Tibial artery (tissue), 4 donors: ENCODE results near the gene GALNTL6.

ENCODE experiments used
- DNase-seq, 2 donors: peaks; one replicate each; pipeline ENCODE4 v3.0.0-alpha.2; 2019
- H3K27ac ChIP-seq, 2 donors: fragments of 200-600 bp; sonication (generic) in 1 of 2; 1 replicate in 1 of 2; 2 replicates in 1 of 2; pipeline ENCODE4 v1.5.1; 2018 to 2019; ENCODE audit warnings: mild to moderate bottlenecking in 1 of 2
- H3K27me3 ChIP-seq, 2 donors: fragments of 200-600 bp; sonication (generic) in 1 of 2; one replicate each; pipeline versions ENCODE4 v1.5.1 to v1.6.0; 2016 to 2019
- H3K36me3 ChIP-seq, 3 donors: fragments of 200-600 bp; sonication (generic) in 2 of 3; one replicate each; pipeline ENCODE4 v1.5.1; 2016 to 2019; ENCODE audit warnings: mild to moderate bottlenecking in 2 of 3
- H3K4me1 ChIP-seq, 4 donors: fragments of 200-600 bp; sonication (generic) in 2 of 4; 1 replicate in 3 of 4; 2 replicates in 1 of 4; pipeline ENCODE4 v1.5.1; 2016 to 2019
- H3K4me3 ChIP-seq, 2 donors: fragments of 200-600 bp; sonication (generic) in 1 of 2; 1 replicate in 1 of 2; 2 replicates in 1 of 2; pipeline ENCODE4 v1.5.1; 2018 to 2019; ENCODE audit warnings: mild to moderate bottlenecking in 2 of 2
- H3K9me3 ChIP-seq, 3 donors: fragments of 200-600 bp; sonication (generic) in 1 of 3; one replicate each; pipeline ENCODE4 v1.5.1; 2016 to 2019
- intact Hi-C: fragments of 100-400 bp; cut with DNase I; formaldehyde crosslinking; loops from one replicate; pipeline ENCODE4 v1.15.0; 2023; ENCODE audit warnings: low total_unique reads
- TF ChIP-seq, protein P1 (sequence below), 2 experiments: fragments of 200-600 bp in 1 of 2; fragments of 450-650 bp in 1 of 2; IDR thresholded peaks; one replicate each; pipeline ENCODE4 v1.5.1; 2017 to 2019; ENCODE audit warnings: antibody characterized with exemption in 2 of 2, mild to moderate bottlenecking in 1 of 2, moderate library complexity in 1 of 2

Gene GALNTL6

DNA sequence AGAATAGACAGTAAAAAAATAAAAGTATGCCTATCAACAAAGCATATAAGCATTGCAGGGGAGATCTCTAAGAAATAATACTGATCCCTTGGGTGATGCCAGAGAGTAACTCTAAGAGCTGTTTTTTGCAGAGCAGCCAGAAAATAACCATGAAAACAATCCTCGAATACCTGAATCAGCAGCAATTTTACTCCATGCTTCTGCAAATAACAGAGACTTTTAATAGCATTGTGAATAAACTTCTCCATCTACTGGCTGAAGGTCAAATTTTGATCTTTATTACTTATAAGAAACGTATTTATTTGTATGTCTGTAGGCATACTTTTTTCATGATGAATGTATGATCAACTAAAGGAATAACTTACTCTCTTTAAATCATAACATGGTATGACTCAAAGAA lies 334.5 kb downstream of the GALNTL6 start:
- DNase-seq = no peak
- no peaks in the 10 kb centered on the region for H3K27me3 ChIP-seq
- no peaks in the 10 kb centered on the region for H3K9me3 ChIP-seq
- H3K27ac ChIP-seq = no peak overlapping the region
- TF ChIP-seq, protein P1, sequence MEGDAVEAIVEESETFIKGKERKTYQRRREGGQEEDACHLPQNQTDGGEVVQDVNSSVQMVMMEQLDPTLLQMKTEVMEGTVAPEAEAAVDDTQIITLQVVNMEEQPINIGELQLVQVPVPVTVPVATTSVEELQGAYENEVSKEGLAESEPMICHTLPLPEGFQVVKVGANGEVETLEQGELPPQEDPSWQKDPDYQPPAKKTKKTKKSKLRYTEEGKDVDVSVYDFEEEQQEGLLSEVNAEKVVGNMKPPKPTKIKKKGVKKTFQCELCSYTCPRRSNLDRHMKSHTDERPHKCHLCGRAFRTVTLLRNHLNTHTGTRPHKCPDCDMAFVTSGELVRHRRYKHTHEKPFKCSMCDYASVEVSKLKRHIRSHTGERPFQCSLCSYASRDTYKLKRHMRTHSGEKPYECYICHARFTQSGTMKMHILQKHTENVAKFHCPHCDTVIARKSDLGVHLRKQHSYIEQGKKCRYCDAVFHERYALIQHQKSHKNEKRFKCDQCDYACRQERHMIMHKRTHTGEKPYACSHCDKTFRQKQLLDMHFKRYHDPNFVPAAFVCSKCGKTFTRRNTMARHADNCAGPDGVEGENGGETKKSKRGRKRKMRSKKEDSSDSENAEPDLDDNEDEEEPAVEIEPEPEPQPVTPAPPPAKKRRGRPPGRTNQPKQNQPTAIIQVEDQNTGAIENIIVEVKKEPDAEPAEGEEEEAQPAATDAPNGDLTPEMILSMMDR (IDR thresholded peaks at IDR 0.05) = no peak
- H3K36me3 ChIP-seq = no peaks in the 10 kb centered on the region
- no peaks in the 10 kb centered on the region for H3K4me1 ChIP-seq
- no peak overlapping the region for H3K4me3 ChIP-seq
- intact Hi-C loops = no loop called here

DNA sequence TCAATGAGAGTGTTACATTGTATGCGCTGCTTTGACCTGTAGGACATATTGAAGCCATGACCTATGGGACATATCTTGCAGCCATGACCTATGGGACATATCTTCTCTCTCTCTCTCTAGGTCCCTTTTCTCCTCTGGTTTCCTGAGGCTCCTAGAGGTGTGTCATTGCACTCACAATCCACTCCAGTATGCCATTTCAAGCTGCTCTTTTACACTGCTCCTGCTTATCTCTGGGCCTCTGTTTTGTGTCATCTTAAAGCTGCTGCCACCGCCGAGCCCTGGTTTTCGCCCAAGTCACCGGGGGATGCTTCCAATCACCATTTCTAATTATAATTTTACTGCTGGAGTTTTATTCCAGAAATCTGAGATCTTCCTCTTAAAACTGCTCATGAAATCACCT lies 336.1 kb downstream of the GALNTL6 start:
- intact Hi-C loops = no loop called here
- Histone ChIP-seq H3K27me3 (no peaks in the 10 kb centered on the region), H3K27ac (no peak overlapping the region), H3K9me3 (no peaks in the 10 kb centered on the region), H3K4me1 (no peaks in the 10 kb centered on the region), H3K4me3 (no peak overlapping the region), H3K36me3 (no peaks in the 10 kb centered on the region)
- DNase-seq = no peak
- TF ChIP-seq, protein P1 (IDR thresholded peaks at IDR 0.05) = no peak

DNA sequence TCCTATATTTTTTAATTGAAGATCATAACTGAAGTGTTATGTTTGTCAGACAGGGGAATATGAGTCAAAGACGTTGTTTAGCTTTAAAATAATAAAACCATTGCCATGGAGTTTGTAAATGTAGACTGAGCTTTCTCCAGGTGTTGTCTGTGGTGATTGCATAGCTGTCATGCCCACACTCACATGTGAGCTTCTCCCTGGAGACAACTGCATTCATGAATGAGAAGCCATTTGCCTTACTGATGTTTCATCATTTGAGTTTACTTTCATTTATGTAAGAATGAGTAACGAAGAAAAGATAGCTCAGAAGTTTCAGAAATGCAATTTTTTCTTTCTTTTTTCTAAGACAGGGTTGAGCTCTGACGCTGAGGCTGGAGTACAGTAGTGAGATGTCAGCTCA lies 339.1 kb downstream of the GALNTL6 start:
- TF ChIP-seq, protein P1 (IDR thresholded peaks at IDR 0.05) = no peak
- Histone ChIP-seq H3K4me1 (no peaks in the 10 kb centered on the region), H3K4me3 (no peak overlapping the region), H3K27me3 (no peaks in the 10 kb centered on the region), H3K27ac (no peak overlapping the region), H3K9me3 (no peaks in the 10 kb centered on the region), H3K36me3 (no peaks in the 10 kb centered on the region)
- DNase-seq = no peak
- intact Hi-C loops = no loop called here

DNA sequence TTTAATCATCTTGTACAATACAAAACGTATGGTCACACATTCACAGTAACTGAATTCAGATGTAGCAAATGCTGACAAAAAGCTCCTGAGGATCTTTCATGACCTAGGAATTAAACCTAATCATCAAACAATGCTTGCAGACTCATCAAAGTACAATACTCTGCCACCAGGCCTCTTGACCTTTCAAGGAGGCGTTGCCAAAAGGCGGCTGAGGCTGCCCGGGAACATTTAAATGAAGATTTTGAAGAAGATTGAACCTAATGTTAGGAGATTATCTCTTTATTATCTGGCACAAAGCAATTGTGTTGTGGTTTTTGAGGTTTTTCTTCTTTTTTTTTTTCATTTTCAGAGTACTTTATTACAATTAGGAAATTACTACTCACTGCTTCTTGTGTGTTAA lies 340.5 kb downstream of the GALNTL6 start:
- Histone ChIP-seq H3K27ac (no peak overlapping the region), H3K36me3 (no peaks in the 10 kb centered on the region), H3K27me3 (no peaks in the 10 kb centered on the region), H3K4me3 (no peak overlapping the region), H3K4me1 (no peaks in the 10 kb centered on the region), H3K9me3 (no peaks in the 10 kb centered on the region)
- DNase-seq = no peak
- intact Hi-C loops = no loop called here
- TF ChIP-seq, protein P1 (IDR thresholded peaks at IDR 0.05) = no peak

DNA sequence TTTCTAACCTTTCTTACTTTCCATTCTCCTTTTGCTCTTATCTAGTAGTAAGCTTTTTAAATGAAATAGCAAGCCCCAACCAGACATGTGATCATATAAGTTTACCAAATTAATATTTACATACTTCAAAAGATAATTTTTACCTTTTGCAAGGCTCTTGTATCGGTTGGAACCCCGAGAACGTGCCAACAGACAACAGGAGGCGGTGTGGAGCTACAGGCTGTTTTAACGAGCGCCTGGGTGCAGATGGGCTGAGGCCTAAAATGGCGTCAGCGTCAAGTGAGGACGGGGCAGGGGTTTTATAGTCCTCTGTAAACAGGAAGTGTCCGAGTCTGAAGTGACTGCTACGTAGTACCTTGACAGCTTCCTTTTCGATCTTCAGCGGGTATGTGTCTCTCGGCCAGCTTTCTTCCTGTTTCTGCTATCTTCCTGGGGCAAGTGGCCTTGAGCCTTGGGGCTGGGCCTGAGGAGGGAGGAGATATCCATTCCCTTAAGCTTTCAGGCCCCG lies 342.7 kb downstream of the GALNTL6 start:
- no peak overlapping the region for H3K27ac ChIP-seq
- H3K27me3 ChIP-seq = no peaks in the 10 kb centered on the region
- H3K4me3 ChIP-seq = no peak overlapping the region
- no peaks in the 10 kb centered on the region for H3K9me3 ChIP-seq
- H3K4me1 ChIP-seq = no peaks in the 10 kb centered on the region
- DNase-seq = no peak
- intact Hi-C loops = no loop called here
- TF ChIP-seq, protein P1 (IDR thresholded peaks at IDR 0.05) = no peak
- H3K36me3 ChIP-seq = no peaks in the 10 kb centered on the region

DNA sequence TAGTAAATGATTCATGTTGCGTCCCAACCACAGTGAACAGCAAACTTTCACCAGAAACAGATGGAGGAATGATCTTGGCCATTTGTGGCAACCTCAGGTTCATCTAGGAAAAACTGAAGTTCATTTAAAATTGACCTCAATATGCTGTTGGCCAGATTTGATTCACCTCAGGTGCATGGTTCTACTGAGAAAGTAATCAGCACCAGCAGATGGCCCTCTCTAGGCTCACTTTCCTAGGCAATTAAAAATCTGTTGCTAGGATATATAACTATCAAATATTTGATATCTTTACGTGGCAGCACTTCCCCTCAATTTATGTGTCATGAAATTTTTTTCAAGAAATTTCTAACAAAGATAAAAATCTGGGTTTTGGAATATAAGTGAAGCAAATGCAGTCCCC lies 344.7 kb downstream of the GALNTL6 start:
- no peak for DNase-seq
- no peak overlapping the region for H3K4me3 ChIP-seq
- H3K27ac ChIP-seq = no peak overlapping the region
- H3K4me1 ChIP-seq = no peaks in the 10 kb centered on the region
- intact Hi-C loops = no loop called here
- H3K9me3 ChIP-seq = no peaks in the 10 kb centered on the region
- no peaks in the 10 kb centered on the region for H3K27me3 ChIP-seq
- no peaks in the 10 kb centered on the region for H3K36me3 ChIP-seq
- TF ChIP-seq, protein P1 (IDR thresholded peaks at IDR 0.05) = no peak
